Calu3 (cell line): ENCODE data around the gene MFAP4. TPM values are rescaled to one million over a fixed set of nuclear protein-coding genes. Genes with fewer than 3 reads are reported as not detected.

Experiments used
- BruUV-seq: library from RNA; stranded (reverse); fragments of 400-500 nt; replicated peaks from 2 replicates; lab custom pipeline; 2021; lab: Mats Ljungman, UMichigan
- CTCF ChIA-PET: fragments of 300-600 bp; sonication (Branson Sonifier 250); formaldehyde crosslinking; loops from one replicate; lab custom pipeline; 2022; ENCODE audit warnings: antibody characterized with exemption; lab: Charles Lee
- DNase-seq: peaks from one replicate; pipeline ENCODE4 v3.0.0; 2022
- H3K27ac Mint-ChIP-seq: one replicate; pipeline ENCODE4 v1.8.0; 2022; ENCODE audit warnings: mixed read lengths; ENCODE audit not compliant: unreplicated experiment
- H3K27me3 Mint-ChIP-seq: one replicate; pipeline ENCODE4 v1.8.0; 2022; ENCODE audit warnings: mixed read lengths; ENCODE audit not compliant: unreplicated experiment
- H3K36me3 Mint-ChIP-seq: one replicate; pipeline ENCODE4 v1.8.0; 2022; ENCODE audit warnings: mild to moderate bottlenecking, moderate library complexity, mixed read lengths; ENCODE audit not compliant: insufficient read depth, unreplicated experiment
- H3K4me1 Mint-ChIP-seq: one replicate; pipeline ENCODE4 v1.8.0; 2022; ENCODE audit warnings: mild to moderate bottlenecking, low read depth, mixed read lengths; ENCODE audit not compliant: unreplicated experiment
- H3K4me3 Mint-ChIP-seq: one replicate; pipeline ENCODE4 v1.8.0; 2022; ENCODE audit warnings: mild to moderate bottlenecking, low read depth, moderate library complexity, mixed read lengths; ENCODE audit not compliant: unreplicated experiment
- H3K9me3 Mint-ChIP-seq: one replicate; pipeline ENCODE4 v1.8.0; 2022; ENCODE audit warnings: low read depth, mixed read lengths; ENCODE audit not compliant: unreplicated experiment
- intact Hi-C: fragments of 100-400 bp; cut with micrococcal nuclease; formaldehyde crosslinking; loops from one replicate; pipeline ENCODE4 v1.10.0; 2022; ENCODE audit not compliant: unreplicated experiment
- total RNA-seq: library from RNA; stranded (reverse); gene quantifications from 2 replicates; pipeline ENCODE4 v1.2.3, GENCODE V29; 2022
- TF ChIP-seq, protein P1 (sequence below): fragments of 200-600 bp; IDR thresholded peaks from one replicate; pipeline ENCODE4 v1.8.0; 2022; ENCODE audit warnings: antibody characterized with exemption; ENCODE audit not compliant: unreplicated experiment

MFAP4 gene
- total RNA-seq, 1 experiment from 2014 or later, result not detected

DNA sequence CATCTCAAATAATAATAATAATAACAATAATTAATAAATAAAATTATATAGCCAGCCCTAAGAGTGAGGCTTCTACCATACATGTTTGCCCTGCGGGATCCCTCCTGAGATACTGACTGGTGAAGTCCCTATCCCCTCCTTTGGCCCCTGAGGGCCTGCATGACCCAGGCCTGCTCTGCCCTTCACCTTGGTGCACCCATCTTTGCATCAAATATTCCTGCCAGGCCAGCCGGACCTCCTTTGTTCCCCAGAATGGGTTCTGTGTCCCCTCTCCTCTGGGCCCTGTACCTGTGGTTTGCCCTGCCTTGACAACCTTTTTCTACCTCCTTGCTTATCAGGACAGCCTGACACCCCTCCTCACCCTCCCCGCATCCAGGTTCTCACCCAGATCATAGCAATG lies 22.1 kb upstream of the MFAP4 start:
- intact Hi-C loops, result no loop called here
- CTCF ChIA-PET, result no interaction called here
- H3K4me1 Mint-ChIP-seq, result no peaks in the 10 kb centered on the region

DNA sequence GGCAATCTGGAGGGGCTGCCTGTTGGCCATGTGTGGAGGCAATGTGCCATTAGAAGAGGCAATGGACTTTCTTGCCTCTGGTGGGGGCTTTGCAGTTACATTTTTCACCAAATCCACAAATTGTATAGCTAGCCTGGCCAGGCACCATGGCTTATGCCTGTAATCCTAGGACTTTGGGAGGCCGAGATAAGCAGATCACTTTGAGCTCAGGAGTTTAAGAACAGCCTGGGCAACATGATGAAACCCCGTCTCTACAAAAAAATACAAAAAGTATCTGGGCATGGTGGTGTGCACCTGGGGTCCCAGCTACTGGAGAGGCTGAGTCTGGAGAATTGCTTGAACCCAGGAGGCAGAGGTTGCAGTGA lies 21.3 kb upstream of the MFAP4 start:
- no peaks in the 10 kb centered on the region for H3K4me1 Mint-ChIP-seq
- intact Hi-C loops, result no loop called here
- H3K9me3 Mint-ChIP-seq, result no peaks in the 10 kb centered on the region
- CTCF ChIA-PET, result no interaction called here
- H3K4me3 Mint-ChIP-seq, result no peak overlapping the region
- no TSS peak for BruUV-seq
- no peak for DNase-seq
- TF ChIP-seq, protein P1, sequence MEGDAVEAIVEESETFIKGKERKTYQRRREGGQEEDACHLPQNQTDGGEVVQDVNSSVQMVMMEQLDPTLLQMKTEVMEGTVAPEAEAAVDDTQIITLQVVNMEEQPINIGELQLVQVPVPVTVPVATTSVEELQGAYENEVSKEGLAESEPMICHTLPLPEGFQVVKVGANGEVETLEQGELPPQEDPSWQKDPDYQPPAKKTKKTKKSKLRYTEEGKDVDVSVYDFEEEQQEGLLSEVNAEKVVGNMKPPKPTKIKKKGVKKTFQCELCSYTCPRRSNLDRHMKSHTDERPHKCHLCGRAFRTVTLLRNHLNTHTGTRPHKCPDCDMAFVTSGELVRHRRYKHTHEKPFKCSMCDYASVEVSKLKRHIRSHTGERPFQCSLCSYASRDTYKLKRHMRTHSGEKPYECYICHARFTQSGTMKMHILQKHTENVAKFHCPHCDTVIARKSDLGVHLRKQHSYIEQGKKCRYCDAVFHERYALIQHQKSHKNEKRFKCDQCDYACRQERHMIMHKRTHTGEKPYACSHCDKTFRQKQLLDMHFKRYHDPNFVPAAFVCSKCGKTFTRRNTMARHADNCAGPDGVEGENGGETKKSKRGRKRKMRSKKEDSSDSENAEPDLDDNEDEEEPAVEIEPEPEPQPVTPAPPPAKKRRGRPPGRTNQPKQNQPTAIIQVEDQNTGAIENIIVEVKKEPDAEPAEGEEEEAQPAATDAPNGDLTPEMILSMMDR, result no peak
- H3K27me3 Mint-ChIP-seq, result peaks cover 32% of the 10 kb centered on the region
- H3K27ac Mint-ChIP-seq, result no peak overlapping the region
- H3K36me3 Mint-ChIP-seq, result no peaks in the 10 kb centered on the region

More for the DNA sequence above, 22.1 kb upstream of the MFAP4 start:
- TF ChIP-seq, protein P1, result no peak
- H3K4me3 Mint-ChIP-seq, result no peak overlapping the region
- BruUV-seq, result no TSS peak
- H3K9me3 Mint-ChIP-seq, result no peaks in the 10 kb centered on the region
- no peak overlapping the region for H3K27ac Mint-ChIP-seq
- no peaks in the 10 kb centered on the region for H3K36me3 Mint-ChIP-seq
- H3K27me3 Mint-ChIP-seq, result peaks cover 24% of the 10 kb centered on the region
- DNase-seq, result no peak

DNA sequence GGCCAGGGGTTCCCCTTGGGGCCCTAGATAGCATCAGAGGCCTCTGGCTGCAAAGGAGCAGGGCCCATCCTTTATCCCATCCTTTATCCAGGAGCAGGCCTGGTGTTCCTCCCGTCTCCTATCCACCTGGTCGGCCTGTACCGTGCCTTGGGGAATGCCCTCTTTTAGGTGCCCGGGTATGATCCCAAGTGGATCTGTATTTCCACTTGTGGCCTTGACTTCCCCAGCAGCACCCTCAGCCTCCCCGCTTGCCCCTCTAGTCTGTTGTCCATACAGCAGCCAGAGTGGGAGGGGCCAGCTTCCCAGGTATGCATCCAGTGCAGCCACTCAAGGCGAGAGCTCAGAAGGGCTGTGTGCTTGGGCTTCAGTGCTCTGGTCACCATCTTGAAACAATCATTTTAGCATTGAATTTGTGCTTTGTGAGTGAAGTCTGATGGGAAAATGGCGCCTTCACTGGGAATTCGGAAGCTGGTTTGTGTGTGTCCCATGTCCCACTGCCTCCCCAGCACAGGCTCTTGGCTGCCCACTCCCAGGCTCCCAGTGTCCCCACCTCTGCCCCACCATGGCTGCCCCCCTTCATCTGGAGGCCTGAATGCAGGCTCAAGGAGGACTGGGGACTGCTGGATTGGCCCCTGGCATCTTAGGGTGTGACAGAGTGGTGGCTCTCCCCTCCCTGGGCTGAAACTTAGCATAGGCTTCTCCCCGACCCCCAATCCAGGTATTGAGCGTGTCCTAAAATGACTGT lies 20.8 kb upstream of the MFAP4 start:
- TF ChIP-seq, protein P1, result no peak
- no peak overlapping the region for H3K27ac Mint-ChIP-seq
- no peaks in the 10 kb centered on the region for H3K9me3 Mint-ChIP-seq
- intact Hi-C loops, result no loop called here
- H3K27me3 Mint-ChIP-seq, result peaks cover 37% of the 10 kb centered on the region
- BruUV-seq, result no TSS peak
- H3K4me3 Mint-ChIP-seq, result no peak overlapping the region
- no peaks in the 10 kb centered on the region for H3K36me3 Mint-ChIP-seq
- no peaks in the 10 kb centered on the region for H3K4me1 Mint-ChIP-seq
- CTCF ChIA-PET, result no interaction called here
- DNase-seq, result no peak

DNA sequence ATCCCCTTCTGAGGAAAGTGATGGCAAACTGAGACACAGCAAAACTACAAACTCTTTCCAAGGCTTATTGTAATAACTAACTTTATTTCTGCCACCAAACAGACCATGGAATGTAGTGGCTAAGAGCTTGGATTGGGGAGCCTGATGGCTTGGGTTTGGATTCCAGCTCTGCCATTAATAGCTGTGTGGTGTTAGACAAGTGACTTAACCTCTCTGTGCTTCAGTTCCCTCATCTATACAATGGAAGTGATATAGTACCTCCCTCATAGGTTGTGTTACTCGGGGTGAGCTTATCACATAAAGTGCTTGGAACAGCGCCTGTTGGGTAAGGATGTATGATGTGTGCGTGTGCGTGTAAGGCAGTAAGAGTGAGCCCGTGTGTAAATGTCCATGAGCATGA lies 18.1 kb upstream of the MFAP4 start:
- CTCF ChIA-PET, result no interaction called here
- H3K27me3 Mint-ChIP-seq, result peaks cover 31% of the 10 kb centered on the region
- BruUV-seq, result no TSS peak
- no peak overlapping the region for H3K4me3 Mint-ChIP-seq
- no peaks in the 10 kb centered on the region for H3K36me3 Mint-ChIP-seq
- DNase-seq, result no peak
- intact Hi-C loops, result no loop called here
- no peaks in the 10 kb centered on the region for H3K9me3 Mint-ChIP-seq
- H3K4me1 Mint-ChIP-seq, result no peaks in the 10 kb centered on the region
- H3K27ac Mint-ChIP-seq, result no peak overlapping the region
- TF ChIP-seq, protein P1, result no peak
